Measurements from ENCODE around the gene CFAP126.

DNA sequence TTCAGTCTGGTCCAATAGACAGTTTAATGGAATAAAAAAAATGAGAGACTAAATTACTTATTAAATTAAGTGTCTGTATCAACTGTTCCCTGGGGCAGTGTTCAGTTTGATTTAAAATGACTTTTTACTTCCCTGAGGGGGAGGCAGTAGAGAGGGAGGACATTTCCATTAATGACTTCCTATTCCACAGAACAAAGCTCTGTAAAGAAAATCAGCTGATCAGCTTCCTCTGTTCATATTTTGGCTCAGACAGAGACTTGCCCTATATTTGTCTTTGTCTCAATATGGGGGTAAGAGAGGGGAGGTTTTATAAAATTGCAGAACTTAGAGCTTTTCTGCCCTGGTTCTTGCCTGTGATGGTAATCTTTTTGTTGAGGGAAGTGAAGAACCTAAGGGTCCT is 8.4 kb downstream of the CFAP126 start:
- TF ChIP-seq, protein P1, sequence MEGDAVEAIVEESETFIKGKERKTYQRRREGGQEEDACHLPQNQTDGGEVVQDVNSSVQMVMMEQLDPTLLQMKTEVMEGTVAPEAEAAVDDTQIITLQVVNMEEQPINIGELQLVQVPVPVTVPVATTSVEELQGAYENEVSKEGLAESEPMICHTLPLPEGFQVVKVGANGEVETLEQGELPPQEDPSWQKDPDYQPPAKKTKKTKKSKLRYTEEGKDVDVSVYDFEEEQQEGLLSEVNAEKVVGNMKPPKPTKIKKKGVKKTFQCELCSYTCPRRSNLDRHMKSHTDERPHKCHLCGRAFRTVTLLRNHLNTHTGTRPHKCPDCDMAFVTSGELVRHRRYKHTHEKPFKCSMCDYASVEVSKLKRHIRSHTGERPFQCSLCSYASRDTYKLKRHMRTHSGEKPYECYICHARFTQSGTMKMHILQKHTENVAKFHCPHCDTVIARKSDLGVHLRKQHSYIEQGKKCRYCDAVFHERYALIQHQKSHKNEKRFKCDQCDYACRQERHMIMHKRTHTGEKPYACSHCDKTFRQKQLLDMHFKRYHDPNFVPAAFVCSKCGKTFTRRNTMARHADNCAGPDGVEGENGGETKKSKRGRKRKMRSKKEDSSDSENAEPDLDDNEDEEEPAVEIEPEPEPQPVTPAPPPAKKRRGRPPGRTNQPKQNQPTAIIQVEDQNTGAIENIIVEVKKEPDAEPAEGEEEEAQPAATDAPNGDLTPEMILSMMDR (IDR thresholded peaks at IDR 0.05) = no peak
- TF ChIP-seq POLR2A (IDR thresholded peaks at IDR 0.05) = no peak

All from heart left ventricle (tissue), 13 donors.